Psoas muscle (tissue), 8 donors: ENCODE measurements around the gene SLAMF9. TPM values are rescaled to one million over a fixed set of nuclear protein-coding genes. Genes with fewer than 3 reads are reported as not detected.

Experiments used
- ATAC-seq, 4 donors: fragments of 200-7000 bp; cut with Tn5 transposase; one replicate each; pipeline ENCODE4 v1.9.1; 2020; ENCODE audit warnings: moderate library complexity in 3 of 4, mild to moderate bottlenecking in 2 of 4
- DNase-seq, 2 donors: peaks; one replicate each; pipeline ENCODE4 v3.0.0-alpha.2; 2020
- H3K27ac ChIP-seq: fragments of 200-600 bp; one replicate; pipeline ENCODE4 v1.8.0; 2022
- H3K27me3 ChIP-seq, 3 donors: fragments of 200-600 bp in 1 of 3; one replicate each; pipeline versions ENCODE4 v1.6.1 to v1.8.0; 2013 to 2022; ENCODE audit warnings: low read length in 2 of 3, mild to moderate bottlenecking in 2 of 3, moderate library complexity in 1 of 3; ENCODE audit not compliant: insufficient read depth in 3 of 3
- H3K36me3 ChIP-seq, 2 donors: fragments of 200-600 bp in 1 of 2; one replicate each; pipeline versions ENCODE4 v1.6.1 to v1.8.0; 2013 to 2022; ENCODE audit warnings: low read depth in 1 of 2, mild to moderate bottlenecking in 1 of 2, moderate library complexity in 1 of 2; ENCODE audit not compliant: insufficient read depth in 1 of 2
- H3K4me1 ChIP-seq: fragments of 200-600 bp; one replicate; pipeline ENCODE4 v1.8.0; 2022
- H3K4me3 ChIP-seq: fragments of 200-600 bp; one replicate; pipeline ENCODE4 v1.8.0; 2022; ENCODE audit warnings: mild to moderate bottlenecking
- H3K9me3 ChIP-seq: fragments of 200-600 bp; one replicate; pipeline ENCODE4 v1.8.0; 2022
- WGBS, 3 donors: extraction: QIAGEN DNeasy Blood & Tissue Kit; methylation state at CpG; one replicate each; pipeline versions ENCODE4 v1.1.6 to v1.1.7; 2013; 5-methylcytosine and 5-hydroxymethylcytosine counted together
- intact Hi-C, 2 donors: fragments of 100-400 bp; cut with DNase I; formaldehyde crosslinking; loops; one replicate each; pipeline versions ENCODE4 v1.11.0 to v1.14.2; 2022
- polyA plus RNA-seq, 3 donors: library from polyadenylated mRNA; stranded (reverse); fragments of 200-250 nt; gene quantifications; one replicate each; pipeline ENCODE4 v1.2.3, GENCODE V29; 2013
- total RNA-seq, 4 donors: library from RNA; stranded (reverse); fragmentation: NEBNext Ultra II Directional in 2 of 4; extraction: Animal tissue kit (Norgen Biotek cat#: 25700) in 2 of 4; gene quantifications; one replicate each; pipeline versions ENCODE4 v1.2.1 to v1.2.4, GENCODE V29; 2021 to 2023
- TF ChIP-seq, protein P1 (sequence below): fragments of 200-600 bp; IDR thresholded peaks from one replicate; pipeline ENCODE4 v1.8.0; 2022; ENCODE audit warnings: antibody characterized with exemption
- donor health status: healthy with polysubstance abuse.
- donor health status: DM: no; HTN: no; CAD: no; lungs with moderate emphysema.
- donor health status: Bipolar disorder and iron deficiency.
- donor health status: healthy.
- donor health status: DM: yes; HTN: yes; CAD: no.
- donor health status: DM: no; HTN: no; CAD: no.
- donor health status: DM: no; HTN: no; CAD: no.
- donor health status: DM: yes; HTN: yes; CAD: no.

The SLAMF9 gene
- total and polyA plus RNA-seq, 7 donors: not detected

DNA sequence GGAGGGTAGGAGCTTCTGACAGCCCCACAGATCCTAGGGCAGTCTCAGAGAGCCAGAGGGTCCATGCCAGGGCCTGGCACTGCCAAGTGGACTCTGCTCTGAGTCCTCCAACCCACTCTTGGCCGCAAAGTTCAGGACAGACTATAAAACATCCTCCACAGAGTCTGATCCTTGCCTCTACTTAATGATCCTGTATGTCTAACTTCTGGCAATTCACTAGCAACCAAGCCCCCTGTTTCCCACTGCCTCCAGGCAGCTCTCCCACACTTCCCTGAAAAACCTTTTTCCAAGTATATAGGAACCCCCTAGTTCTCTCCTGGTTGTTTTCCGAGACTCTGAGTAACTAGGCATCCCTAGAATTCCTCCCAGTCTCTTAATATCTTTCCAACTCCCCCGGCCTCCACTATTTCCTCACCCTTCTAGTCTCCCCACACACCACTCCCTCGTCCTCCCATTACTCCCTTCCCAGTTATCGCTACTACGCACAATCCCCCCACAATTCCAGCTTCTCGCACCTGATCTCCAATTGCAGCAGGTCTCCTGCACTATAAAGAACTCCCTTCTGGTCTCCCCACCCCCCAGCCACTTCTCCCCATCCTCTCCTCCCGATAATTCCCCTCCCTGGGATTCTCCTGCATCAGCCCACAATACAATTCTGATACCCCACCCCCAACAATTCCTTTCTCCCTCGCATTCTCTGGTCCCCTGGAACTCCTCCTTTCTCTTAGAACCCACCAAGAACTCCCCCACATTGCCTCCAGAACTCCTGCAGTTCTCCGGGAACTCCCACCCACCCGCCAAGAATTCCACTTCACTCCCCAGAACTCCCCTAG lies 9.2 kb downstream of the SLAMF9 start:
- no peak for DNase-seq
- Histone ChIP-seq H3K36me3 (no peaks in the 10 kb centered on the region), H3K4me1 (no peaks in the 10 kb centered on the region), H3K4me3 (peak overlapping the region; percentile 65), H3K9me3 (no peaks in the 10 kb centered on the region), H3K27ac (no peak overlapping the region), H3K27me3 (peaks cover 0 to 42% (median 10%) of the 10 kb centered on the region in 3 donors)
- TF ChIP-seq, protein P1, sequence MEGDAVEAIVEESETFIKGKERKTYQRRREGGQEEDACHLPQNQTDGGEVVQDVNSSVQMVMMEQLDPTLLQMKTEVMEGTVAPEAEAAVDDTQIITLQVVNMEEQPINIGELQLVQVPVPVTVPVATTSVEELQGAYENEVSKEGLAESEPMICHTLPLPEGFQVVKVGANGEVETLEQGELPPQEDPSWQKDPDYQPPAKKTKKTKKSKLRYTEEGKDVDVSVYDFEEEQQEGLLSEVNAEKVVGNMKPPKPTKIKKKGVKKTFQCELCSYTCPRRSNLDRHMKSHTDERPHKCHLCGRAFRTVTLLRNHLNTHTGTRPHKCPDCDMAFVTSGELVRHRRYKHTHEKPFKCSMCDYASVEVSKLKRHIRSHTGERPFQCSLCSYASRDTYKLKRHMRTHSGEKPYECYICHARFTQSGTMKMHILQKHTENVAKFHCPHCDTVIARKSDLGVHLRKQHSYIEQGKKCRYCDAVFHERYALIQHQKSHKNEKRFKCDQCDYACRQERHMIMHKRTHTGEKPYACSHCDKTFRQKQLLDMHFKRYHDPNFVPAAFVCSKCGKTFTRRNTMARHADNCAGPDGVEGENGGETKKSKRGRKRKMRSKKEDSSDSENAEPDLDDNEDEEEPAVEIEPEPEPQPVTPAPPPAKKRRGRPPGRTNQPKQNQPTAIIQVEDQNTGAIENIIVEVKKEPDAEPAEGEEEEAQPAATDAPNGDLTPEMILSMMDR: no peak
- intact Hi-C loops: no loop called here
- ATAC-seq: no peak
- 31 to 36% (median 33%) methylated on average over 11 of the region's 11 CpGs for WGBS, 3 donors

DNA sequence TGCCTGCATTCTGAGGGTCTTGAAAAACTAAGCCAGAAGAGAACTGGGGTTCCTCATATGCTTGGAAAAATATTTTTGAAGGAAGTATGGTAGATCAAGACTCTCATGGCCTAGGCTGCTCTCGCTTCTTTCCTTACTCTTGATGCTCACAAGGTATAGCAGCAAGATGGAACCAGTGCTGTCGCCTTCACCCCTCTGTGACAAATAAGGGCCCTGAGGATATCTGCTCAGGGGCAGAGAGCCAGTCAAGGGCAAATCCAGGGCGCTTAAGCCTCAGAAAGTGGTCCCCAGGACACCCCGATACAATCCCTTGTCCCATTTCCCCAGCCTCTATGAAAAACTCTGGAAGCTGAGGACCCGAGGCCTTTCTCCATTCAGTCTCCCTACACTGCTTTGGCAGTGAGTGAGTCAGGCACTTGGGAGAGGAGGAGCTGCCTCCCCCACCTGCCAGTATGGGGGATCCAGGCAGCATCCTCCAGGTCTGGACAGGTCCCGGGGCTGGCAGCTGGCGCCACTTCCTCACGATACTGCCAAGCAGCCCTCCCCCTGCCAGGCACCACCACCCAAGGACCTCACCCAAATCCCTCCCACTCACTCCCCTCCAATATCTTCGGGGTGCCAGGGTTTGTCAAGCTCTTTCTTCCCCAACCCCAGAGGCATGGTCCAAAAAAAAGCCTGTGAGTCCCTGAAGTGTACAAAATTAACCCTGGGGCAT lies 10.0 kb downstream of the SLAMF9 start:
- DNase-seq (no peak), ATAC-seq (no peak)
- no peak overlapping the region for H3K4me3 ChIP-seq
- peaks cover 0 to 42% (median 10%) of the 10 kb centered on the region in 3 donors for H3K27me3 ChIP-seq
- TF ChIP-seq, protein P1: no peak
- no peaks in the 10 kb centered on the region for H3K9me3 ChIP-seq
- no peak overlapping the region for H3K27ac ChIP-seq
- no peaks in the 10 kb centered on the region for H3K36me3 ChIP-seq
- intact Hi-C loops: no loop called here
- H3K4me1 ChIP-seq: no peaks in the 10 kb centered on the region
- WGBS, 3 donors: 74 to 78% (median 77%) methylated on average over 9 of the region's 9 CpGs

DNA sequence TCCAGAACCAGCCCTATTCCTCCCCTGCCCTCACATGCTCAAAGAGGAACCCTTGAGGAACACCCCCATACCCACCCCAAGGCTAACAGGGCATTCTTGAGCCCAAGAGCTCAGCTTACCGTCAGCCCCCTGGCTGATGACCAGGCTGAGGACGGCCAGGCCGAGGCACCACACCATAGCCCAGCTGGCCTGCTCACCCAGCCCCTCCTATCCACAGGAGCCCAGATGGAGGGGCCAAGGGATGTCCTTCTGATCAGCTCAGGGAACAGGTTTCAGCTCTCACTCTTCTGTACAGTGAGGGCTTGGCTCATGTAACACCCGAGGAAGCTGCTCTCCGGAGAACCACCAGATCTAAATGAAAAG lies 10.8 kb downstream of the SLAMF9 start:
- no peak overlapping the region for H3K4me3 ChIP-seq
- ATAC-seq (no peak), DNase-seq (no peak)
- H3K27ac ChIP-seq: no peak overlapping the region
- no peaks in the 10 kb centered on the region for H3K36me3 ChIP-seq
- no peaks in the 10 kb centered on the region for H3K4me1 ChIP-seq
- H3K27me3 ChIP-seq: peaks cover 0 to 46% (median 10%) of the 10 kb centered on the region in 3 donors
- intact Hi-C loops: no loop called here
- WGBS, 3 donors: 72 to 86% (median 74%) methylated on average over 5 of the region's 5 CpGs
- H3K9me3 ChIP-seq: no peaks in the 10 kb centered on the region
- TF ChIP-seq, protein P1: no peak

DNA sequence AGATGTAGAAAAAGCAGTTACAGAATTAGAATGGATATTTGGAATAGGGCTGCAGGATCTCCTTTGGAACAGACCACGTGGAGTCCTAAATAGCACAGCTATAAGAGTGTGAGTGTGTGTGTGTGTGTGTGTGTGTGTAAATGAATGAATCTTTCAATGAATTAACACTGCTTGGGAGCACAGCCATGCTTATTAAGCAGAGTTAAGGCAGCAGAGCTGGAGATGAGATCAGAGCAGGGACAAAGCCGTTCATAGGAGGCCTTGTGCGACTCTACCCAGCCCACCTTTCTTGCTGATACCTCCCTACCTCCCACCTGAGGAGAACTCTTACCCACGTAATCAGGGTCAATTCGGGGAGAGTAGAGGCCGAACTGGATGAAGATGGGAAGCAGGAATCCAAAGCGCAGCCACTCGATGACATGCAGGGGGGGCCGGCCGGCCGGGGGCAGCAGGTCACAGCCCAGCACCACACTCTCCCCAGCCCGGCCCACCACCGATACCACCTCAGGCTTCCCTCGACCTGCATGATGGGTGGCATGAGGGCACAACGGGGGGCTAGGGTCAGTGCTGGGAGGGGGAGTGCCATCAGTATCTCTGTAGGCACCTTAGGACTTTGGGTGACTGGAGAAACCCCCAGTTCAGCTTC lies 11.3 kb downstream of the SLAMF9 start:
- WGBS, 3 donors: 83 to 88% (median 87%) methylated on average over 15 of the region's 15 CpGs
- no peak overlapping the region for H3K27ac ChIP-seq
- TF ChIP-seq, protein P1: no peak
- no peak for ATAC-seq
- intact Hi-C loops: no loop called here
- no peak for DNase-seq
- H3K27me3 ChIP-seq: peaks cover 0 to 46% (median 10%) of the 10 kb centered on the region in 3 donors
- H3K36me3 ChIP-seq: no peaks in the 10 kb centered on the region
- no peaks in the 10 kb centered on the region for H3K4me1 ChIP-seq
- no peak overlapping the region for H3K4me3 ChIP-seq
- no peaks in the 10 kb centered on the region for H3K9me3 ChIP-seq
